NCI-H1092 treated with DMSO at 0.1 percent for 48 hours (cell line): Measurements from ENCODE around the gene LGI1.

Experiments used
- DNase-seq: peaks from one replicate; lab custom pipeline; 2025; lab: John Stamatoyannopoulos, UW

LGI1 gene

GRCh38 chr10:93755443-93756116, 2.2 kb upstream of the LGI1 start:
- DNase-seq: no peak

DNA sequence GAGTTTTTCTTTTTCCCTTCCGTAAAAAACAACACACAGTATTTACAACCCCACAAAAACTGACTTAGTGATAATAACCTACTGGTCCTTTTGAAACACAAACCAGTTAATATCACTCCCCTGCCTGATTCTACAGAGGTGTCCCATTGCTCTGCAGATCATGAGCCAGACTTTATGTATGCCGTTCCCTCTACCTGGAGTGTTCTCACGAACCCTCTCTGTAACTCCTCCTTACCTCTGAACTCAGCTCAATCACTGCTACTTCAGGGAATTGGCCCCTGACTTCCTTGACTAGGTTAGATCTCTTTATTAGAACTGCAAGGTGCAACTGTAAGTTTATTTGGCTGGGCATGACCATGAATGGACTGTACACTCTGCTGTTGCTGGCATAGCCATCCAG, 1.6 kb upstream of the LGI1 start:
- DNase-seq: no peak

- no peak for DNase-seq
Observed at GRCh38 chr10:93757136-93757535, 600 bp upstream of the LGI1 start.

GRCh38 chr10:93758508-93758885, 761 bp downstream of the LGI1 start:
- no peak for DNase-seq

DNA sequence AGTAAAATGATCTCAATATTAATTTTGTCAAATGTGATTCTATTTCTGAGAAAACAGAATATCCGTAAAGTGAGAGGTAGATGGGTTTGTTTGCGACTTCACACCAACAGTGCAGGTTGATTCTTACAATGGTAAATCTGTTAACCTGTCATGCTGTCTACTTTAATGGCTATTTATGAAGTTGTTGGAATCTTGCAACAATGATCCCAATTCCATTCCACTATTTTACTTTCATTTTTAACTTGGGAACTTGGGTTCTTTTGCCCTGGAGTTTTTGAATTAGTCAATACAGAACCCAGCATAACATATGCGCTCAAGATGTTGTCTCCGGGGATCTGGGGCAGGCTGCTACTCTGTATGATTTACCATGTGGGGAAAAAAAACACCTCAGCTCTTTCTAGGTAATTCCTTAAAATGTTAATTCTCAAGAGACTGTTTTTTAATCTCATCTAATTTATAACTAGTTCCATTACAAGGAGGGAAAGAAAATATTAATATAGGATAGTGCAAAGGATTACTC, 1.2 kb downstream of the LGI1 start:
- no peak for DNase-seq

DNA sequence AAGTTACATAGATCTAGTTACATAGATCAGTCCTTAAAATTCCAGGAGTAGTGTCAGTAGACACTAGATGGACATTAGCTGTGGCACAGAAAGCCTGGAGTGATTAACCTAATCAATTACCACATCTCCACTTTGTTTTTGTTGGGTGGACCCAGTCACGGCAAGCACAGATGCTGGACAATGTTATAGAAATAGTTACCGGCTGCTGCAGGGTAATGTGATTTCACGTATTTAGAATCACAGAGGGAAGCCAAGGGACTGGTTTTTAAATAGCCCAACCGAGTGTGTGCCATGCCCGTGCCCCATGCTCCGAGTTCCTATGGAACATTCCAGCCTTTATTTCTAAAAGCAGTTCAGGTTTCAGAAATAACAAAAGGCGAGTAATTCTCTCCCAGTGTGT, 2.8 kb downstream of the LGI1 start:
- no peak for DNase-seq

DNA sequence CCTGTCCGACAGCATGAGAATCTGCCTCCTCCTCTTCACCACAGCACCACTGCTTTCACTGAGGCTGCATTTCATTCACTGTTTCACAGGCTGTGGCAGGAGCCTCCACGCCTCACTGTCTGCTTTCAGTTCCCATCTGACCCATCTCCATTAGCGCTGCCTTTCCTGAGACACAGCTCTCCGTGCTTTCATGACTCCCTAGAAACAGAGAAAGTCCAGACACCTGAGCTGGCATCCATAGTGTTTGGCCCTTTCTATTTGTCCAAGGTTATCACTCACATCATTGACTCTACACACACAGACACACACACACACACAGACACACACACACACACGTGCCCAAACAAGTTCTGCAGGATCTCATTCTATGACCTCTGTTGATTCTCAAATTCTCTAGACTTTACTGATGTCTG, 5.2 kb downstream of the LGI1 start:
- DNase-seq: no peak

- DNase-seq: no peak
Observed at GRCh38 chr10:93766918-93767317, 9.2 kb downstream of the LGI1 start.

DNA sequence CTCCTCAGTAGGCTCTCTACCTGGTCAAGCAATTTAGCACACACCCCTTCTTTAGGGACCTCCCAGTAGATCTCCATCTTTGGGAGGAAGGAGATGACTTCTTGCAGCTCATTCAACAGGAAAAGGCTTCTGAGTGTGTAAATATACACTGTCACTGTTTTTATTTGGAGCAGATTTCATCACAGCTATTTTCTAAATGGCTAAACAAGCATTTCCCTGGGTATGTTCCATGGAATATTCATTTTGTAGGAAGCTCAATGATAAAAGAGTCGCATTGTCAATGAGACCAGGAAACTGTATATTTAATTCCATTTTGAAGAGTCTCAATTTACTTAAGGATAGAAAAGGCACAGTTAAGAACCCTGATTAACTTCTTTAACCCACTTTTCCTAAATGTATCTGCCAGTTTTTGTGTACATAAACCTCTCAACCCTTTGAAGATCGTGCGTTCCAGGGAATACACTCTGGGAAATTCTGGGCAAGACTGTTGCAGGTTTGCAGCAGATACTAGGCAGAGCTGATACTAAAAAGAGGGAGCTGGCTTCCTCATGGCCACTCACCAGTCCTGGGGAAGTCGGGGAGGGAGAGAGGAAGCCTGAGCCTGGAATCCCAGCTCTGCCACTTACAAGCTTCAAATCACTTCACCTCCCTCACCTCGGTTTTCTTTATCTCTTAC, 10.1 kb downstream of the LGI1 start:
- no peak for DNase-seq

GRCh38 chr10:93768892-93769291, 11.2 kb downstream of the LGI1 start:
- no peak for DNase-seq

GRCh38 chr10:93771354-93771753, 13.6 kb downstream of the LGI1 start:
- DNase-seq: no peak

DNA sequence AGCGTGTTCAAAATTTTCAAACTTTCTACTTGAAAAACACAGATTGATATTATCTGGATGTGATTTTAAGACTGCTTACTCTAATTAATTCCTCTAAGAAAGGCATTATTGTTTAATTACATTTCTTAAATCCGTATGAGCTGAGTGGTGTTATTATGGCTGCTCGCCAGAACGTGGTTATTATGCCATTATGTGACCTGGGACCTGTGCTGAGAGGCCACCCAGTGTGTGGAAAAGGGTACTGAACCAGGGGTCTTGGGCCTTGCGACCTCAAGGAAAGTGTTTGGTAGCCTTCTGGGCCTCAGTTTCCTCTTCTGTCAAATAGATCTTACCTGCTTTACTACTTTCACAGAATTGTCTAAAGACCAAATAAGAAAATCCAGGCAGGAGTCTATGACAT, 15.4 kb downstream of the LGI1 start:
- no peak for DNase-seq

DNA sequence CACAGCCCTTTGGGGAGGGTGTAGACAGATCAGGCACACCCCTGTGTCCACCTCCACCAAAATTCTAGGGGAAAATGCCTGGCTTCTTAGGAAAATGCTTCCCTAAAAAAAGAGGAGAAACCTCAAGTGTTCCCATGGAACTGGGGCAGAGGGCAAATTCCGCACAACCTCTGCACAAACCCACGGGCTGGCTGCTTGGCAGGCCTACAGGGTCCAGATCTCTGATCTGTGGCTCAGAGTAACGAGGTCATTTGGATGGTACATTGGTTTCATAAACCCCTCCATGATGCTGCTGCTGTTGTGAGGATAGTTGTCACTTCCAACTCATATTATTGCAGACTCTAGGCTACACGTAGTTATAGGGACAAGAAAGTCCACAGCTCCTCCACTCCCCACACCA, 16.0 kb downstream of the LGI1 start:
- DNase-seq: no peak

DNA sequence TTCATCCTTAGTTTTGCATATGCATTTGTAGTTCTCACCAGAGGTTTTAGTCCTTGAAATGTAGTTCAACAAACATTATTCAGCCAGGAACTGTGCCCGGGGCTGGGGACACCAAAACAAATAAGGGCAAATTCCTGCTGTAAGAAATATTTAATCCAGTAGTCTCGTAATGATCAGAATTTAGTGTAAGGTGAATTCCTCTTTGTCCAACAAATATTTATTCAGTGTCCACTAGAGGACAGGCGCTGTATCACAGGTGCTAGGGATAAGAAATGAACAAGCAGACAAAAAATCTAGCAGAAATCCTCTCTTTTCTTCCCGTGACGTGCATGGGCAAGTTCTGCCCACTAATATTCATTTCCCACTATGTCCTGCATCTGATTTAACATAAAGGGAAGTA, 17.6 kb downstream of the LGI1 start:
- no peak for DNase-seq

GRCh38 chr10:93777092-93777491, 19.4 kb downstream of the LGI1 start:
- no peak for DNase-seq

GRCh38 chr10:93784059-93784458, 26.3 kb downstream of the LGI1 start:
- no peak for DNase-seq

DNA sequence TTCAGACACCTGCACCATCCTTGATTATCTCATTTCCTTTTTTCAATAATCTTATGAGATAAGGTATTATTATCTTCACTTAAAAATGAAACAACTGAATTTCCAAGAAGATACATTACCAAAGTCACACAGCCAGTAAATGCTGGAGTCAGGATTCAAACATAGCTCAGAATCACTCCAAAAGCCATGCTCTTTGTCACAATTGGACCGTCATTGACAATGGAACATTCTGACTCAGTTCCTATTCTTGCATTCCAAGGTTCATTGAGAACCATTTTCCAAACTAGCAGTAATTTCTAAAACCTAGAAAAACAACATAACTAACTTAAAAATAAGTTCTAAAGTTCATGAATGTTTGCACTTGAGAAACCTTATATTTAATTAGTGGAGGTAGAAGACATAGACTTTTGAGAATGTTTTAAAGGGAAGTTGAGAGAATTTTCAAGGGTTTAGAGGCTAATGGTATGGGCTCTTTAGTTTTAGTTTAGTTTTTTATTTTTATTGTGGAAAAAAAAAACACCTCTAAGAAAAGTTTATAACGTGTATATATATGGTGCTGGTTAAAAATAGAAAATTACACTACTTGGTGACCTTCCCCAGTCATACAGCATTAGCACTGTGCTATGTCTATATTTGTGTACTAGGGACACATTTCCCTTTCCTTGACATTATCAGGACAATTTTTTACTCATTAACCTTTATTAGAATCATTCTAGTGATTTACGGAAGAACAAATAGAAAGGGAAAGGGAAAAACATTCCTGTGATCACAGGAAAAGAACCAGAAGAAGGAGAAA, 30.9 kb downstream of the LGI1 start:
- DNase-seq: no peak

GRCh38 chr10:93790439-93790838, 32.7 kb downstream of the LGI1 start:
- DNase-seq: no peak

DNA sequence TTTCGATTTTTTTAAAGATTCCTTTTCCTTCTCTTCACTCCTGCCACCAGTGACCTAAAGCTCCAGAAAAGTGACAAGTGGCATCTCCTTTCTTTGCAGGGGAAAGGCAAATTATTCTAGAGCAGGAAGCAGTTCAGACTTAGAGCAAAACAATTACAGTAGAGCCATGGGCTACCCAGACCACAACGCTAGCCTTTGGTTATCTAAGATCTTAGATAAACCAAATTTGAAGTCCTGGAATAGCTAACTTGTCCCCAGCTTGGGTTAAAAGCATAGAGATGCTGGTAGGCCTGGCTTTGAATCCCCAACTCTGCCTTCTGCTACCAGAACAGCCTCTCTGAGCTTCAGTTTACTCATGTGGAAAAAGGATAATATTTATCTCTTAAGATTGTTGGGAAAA, 38.4 kb downstream of the LGI1 start:
- no peak for DNase-seq

- no peak for DNase-seq
Observed at GRCh38 chr10:93797825-93798224, 40.1 kb downstream of the LGI1 start.

- no peak for DNase-seq
Observed at GRCh38 chr10:93799155-93799708, 41.5 kb downstream of the LGI1 start.

DNA sequence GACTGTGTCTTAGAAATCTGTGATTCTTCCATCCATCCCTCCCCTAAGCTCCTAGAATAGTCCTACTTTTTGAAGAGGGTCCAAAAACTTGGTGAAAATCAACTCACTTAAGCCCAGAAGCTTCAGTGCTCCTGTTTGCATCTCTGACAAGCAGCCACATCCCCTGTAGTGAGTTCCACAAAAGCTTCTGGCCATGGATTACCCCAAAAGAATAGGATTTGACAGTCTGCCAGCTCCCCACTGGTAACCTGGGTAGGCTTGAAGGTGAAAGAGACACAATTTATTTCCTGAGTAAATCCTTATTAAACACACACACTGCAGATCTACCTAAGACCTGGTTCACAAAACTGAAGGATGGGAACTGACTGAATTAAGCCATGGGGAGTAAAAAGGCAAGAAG, 46.5 kb downstream of the LGI1 start:
- no peak for DNase-seq

- no peak for DNase-seq
Observed at GRCh38 chr10:93806903-93807302, 49.2 kb downstream of the LGI1 start.
